Fibroblast of lung (primary cell): ENCODE results near the gene ABCA13.

Source experiments
- CTCF ChIP-seq, 2 donors: IDR thresholded peaks in 1 of 2; conservative IDR thresholded peaks in 1 of 2; 1 replicate in 1 of 2; 2 replicates in 1 of 2; pipeline ENCODE4 v1.5.1; 2011 to 2012; ENCODE audit warnings: low read length in 2 of 2, control low read depth in 1 of 2, inconsistent platforms in 1 of 2, low read depth in 1 of 2, mild to moderate bottlenecking in 1 of 2
- EZH2 ChIP-seq: IDR thresholded peaks from 2 replicates; pipeline ENCODE4 v1.5.1; 2012; ENCODE audit warnings: low read length, control low read depth, mild to moderate bottlenecking; ENCODE audit errors: missing control alignments

- TF ChIP-seq CTCF (conservative IDR thresholded peaks at IDR 0.05 in 1 of 2, IDR thresholded peaks at IDR 0.05 in 1 of 2; ENCODE audit: low read depth in 1 of 2, low read length in 2 of 2) (no peak), EZH2 (no peak)
Observed at GRCh38 chr7:48217753-48218152, 46.5 kb downstream of the ABCA13 start.
